Mononuclear cell (primary cell): ENCODE data around the gene DYNLL2. TPM values are rescaled to one million over a fixed set of nuclear protein-coding genes. Genes with fewer than 3 reads are reported as not detected.
"Not testable (repeated sequence)": the region's sequence is repeated elsewhere in the genome, so short reads cannot be mapped to it uniquely, and the experiment has no call there.

ENCODE experiments used
- H3K27me3 ChIP-seq: 2 replicates; pipeline ENCODE4 v1.6.0; 2011; ENCODE audit warnings: low read length, control low read depth; ENCODE audit not compliant: insufficient read depth
- H3K4me1 ChIP-seq: 2 replicates; pipeline ENCODE4 v1.5.1; 2011; ENCODE audit warnings: mild to moderate bottlenecking, low read length, control low read depth; ENCODE audit not compliant: insufficient read depth
- H3K4me3 ChIP-seq: 2 replicates; pipeline ENCODE4 v1.5.1; 2011; ENCODE audit warnings: mild to moderate bottlenecking, low read length, moderate library complexity
- H3K9me3 ChIP-seq: 2 replicates; pipeline ENCODE4 v1.5.1; 2011; ENCODE audit warnings: low read depth, mild to moderate bottlenecking, control low read depth, low read length
- total RNA-seq: library from RNA; depleted of rRNA; stranded (reverse); fragments of >200 nt; gene quantifications from one replicate; pipeline ENCODE4 v1.2.3, GENCODE V29; 2012

The DYNLL2 gene
- total RNA-seq, 1 donor: 12.0 TPM

- Histone ChIP-seq H3K4me3 (no peak overlapping the region), H3K9me3 (no peaks in the 10 kb centered on the region), H3K27me3 (no peaks in the 10 kb centered on the region), H3K4me1 (no peaks in the 10 kb centered on the region)
Measured at GRCh38 chr17:58110012-58110411, 26.8 kb downstream of the DYNLL2 start.

GRCh38 chr17:58111676-58112075, 28.5 kb downstream of the DYNLL2 start:
- Histone ChIP-seq H3K9me3 (no peaks in the 10 kb centered on the region), H3K4me3 (no peak overlapping the region), H3K27me3 (no peaks in the 10 kb centered on the region), H3K4me1 (no peaks in the 10 kb centered on the region)

GRCh38 chr17:58112970-58113631, 29.9 kb downstream of the DYNLL2 start:
- Histone ChIP-seq H3K4me3 (no peak overlapping the region), H3K9me3 (no peaks in the 10 kb centered on the region), H3K4me1 (no peaks in the 10 kb centered on the region), H3K27me3 (no peaks in the 10 kb centered on the region)

GRCh38 chr17:58113947-58114346, 30.7 kb downstream of the DYNLL2 start:
- no peaks in the 10 kb centered on the region for H3K4me1 ChIP-seq
- H3K9me3 ChIP-seq: no peaks in the 10 kb centered on the region
- no peaks in the 10 kb centered on the region for H3K27me3 ChIP-seq
- H3K4me3 ChIP-seq: no peak overlapping the region

GRCh38 chr17:58117382-58117781, 34.2 kb downstream of the DYNLL2 start:
- no peak overlapping the region for H3K4me3 ChIP-seq
- H3K9me3 ChIP-seq: no peaks in the 10 kb centered on the region
- H3K27me3 ChIP-seq: peaks cover 9% of the 10 kb centered on the region
- no peaks in the 10 kb centered on the region for H3K4me1 ChIP-seq

- no peaks in the 10 kb centered on the region for H3K4me1 ChIP-seq
- H3K9me3 ChIP-seq: no peaks in the 10 kb centered on the region
- H3K27me3 ChIP-seq: peaks cover 9% of the 10 kb centered on the region
- no peak overlapping the region for H3K4me3 ChIP-seq
Measured at GRCh38 chr17:58119491-58119890, 36.3 kb downstream of the DYNLL2 start.

- Histone ChIP-seq H3K9me3 (no peaks in the 10 kb centered on the region), H3K4me1 (no peaks in the 10 kb centered on the region), H3K27me3 (peaks cover 9% of the 10 kb centered on the region), H3K4me3 (no peak overlapping the region)
Measured at GRCh38 chr17:58120195-58120822, 37.1 kb downstream of the DYNLL2 start.

GRCh38 chr17:58121925-58122324, 38.7 kb downstream of the DYNLL2 start:
- Histone ChIP-seq H3K4me1 (no peaks in the 10 kb centered on the region), H3K27me3 (peaks cover 9% of the 10 kb centered on the region), H3K4me3 (no peak overlapping the region), H3K9me3 (no peaks in the 10 kb centered on the region)

GRCh38 chr17:58127846-58128245, 44.6 kb downstream of the DYNLL2 start:
- Histone ChIP-seq H3K4me1 (no peaks in the 10 kb centered on the region), H3K9me3 (no peaks in the 10 kb centered on the region), H3K4me3 (no peak overlapping the region), H3K27me3 (peaks cover 12% of the 10 kb centered on the region)

- H3K27me3 ChIP-seq: peaks cover 12% of the 10 kb centered on the region
- not testable (repeated sequence) for H3K4me3 ChIP-seq, H3K9me3 ChIP-seq, H3K4me1 ChIP-seq
Measured at GRCh38 chr17:58132697-58133096, 49.5 kb downstream of the DYNLL2 start.

- H3K27me3 ChIP-seq: peaks cover 3% of the 10 kb centered on the region
Measured at GRCh38 chr17:58136669-58137279, 53.6 kb downstream of the DYNLL2 start.

GRCh38 chr17:58141505-58141904, 58.3 kb downstream of the DYNLL2 start:
- peaks cover 23% of the 10 kb centered on the region for H3K9me3 ChIP-seq
- no peaks in the 10 kb centered on the region for H3K4me1 ChIP-seq
- H3K27me3 ChIP-seq: peaks cover 6% of the 10 kb centered on the region
- H3K4me3 ChIP-seq: no peak overlapping the region

More at GRCh38 chr17:58136669-58137279, 53.6 kb downstream of the DYNLL2 start:
- Histone ChIP-seq H3K4me3 (no peak overlapping the region), H3K4me1 (no peaks in the 10 kb centered on the region), H3K9me3 (no peaks in the 10 kb centered on the region)

- H3K27me3 ChIP-seq, H3K4me3 ChIP-seq, H3K4me1 ChIP-seq: not testable (repeated sequence)
- H3K9me3 ChIP-seq: peaks cover 31% of the 10 kb centered on the region
Measured at GRCh38 chr17:58143335-58143734, 60.1 kb downstream of the DYNLL2 start.

GRCh38 chr17:58144801-58145200, 61.6 kb downstream of the DYNLL2 start:
- peaks cover 8% of the 10 kb centered on the region for H3K27me3 ChIP-seq
- H3K9me3 ChIP-seq: peaks cover 31% of the 10 kb centered on the region
- no peak overlapping the region for H3K4me3 ChIP-seq
- no peaks in the 10 kb centered on the region for H3K4me1 ChIP-seq
